Measurements from ENCODE around the gene SIAH2.

GRCh38 chr3:150775001-150775599 is 12.1 kb upstream of the SIAH2 start:
- TF ChIP-seq CTCF (IDR thresholded peaks at IDR 0.05; ENCODE audit: low read length) (no peak), EZH2 (IDR thresholded peaks at IDR 0.05; ENCODE audit: borderline replicate concordance, low read length) (no peak)
